Epithelial cell of proximal tubule (primary cell): ENCODE data around the gene UGGT1. TPM values are rescaled to one million over a fixed set of nuclear protein-coding genes. Genes with fewer than 3 reads are reported as not detected.

Experiments used
- DNase-seq: peaks from one replicate; pipeline ENCODE4 v3.0.0-alpha.2; 2011; ENCODE audit warnings: low read depth
- H3K4me3 ChIP-seq: 2 replicates; pipeline ENCODE4 v1.5.1; 2011; ENCODE audit warnings: low read depth, mild to moderate bottlenecking, low read length
- CTCF ChIP-seq: conservative IDR thresholded peaks from 2 replicates; pipeline ENCODE4 v1.5.1; 2012; ENCODE audit warnings: low read depth, mild to moderate bottlenecking, low read length
- total RNA-seq: library from RNA; depleted of rRNA; stranded (reverse); fragments of >200 nt; gene quantifications from 2 replicates; pipeline ENCODE4 v1.2.3, GENCODE V29; 2015

Gene UGGT1
- total RNA-seq, 1 donor from 2014 or later = 43.2 TPM

- no peak for TF ChIP-seq CTCF
Observed at GRCh38 chr2:128214251-128214650, 123.3 kb downstream of the UGGT1 start.

GRCh38 chr2:128214866-128215460 lies 124.0 kb downstream of the UGGT1 start:
- TF ChIP-seq CTCF = no peak
- H3K4me3 ChIP-seq = no peak overlapping the region
- DNase-seq = no peak

More at GRCh38 chr2:128214251-128214650, 123.3 kb downstream of the UGGT1 start:
- no peak for DNase-seq
- H3K4me3 ChIP-seq = no peak overlapping the region

- DNase-seq = no peak
- H3K4me3 ChIP-seq = no peak overlapping the region
- no peak for TF ChIP-seq CTCF
Observed at GRCh38 chr2:128215897-128216642, 125.1 kb downstream of the UGGT1 start.

- no peak overlapping the region for H3K4me3 ChIP-seq
- TF ChIP-seq CTCF = no peak
- DNase-seq = no peak
Observed at GRCh38 chr2:128217671-128218070, 126.7 kb downstream of the UGGT1 start.

- TF ChIP-seq CTCF = no peak
- DNase-seq = no peak
- H3K4me3 ChIP-seq = no peak overlapping the region
Observed at GRCh38 chr2:128219891-128220290, 128.9 kb downstream of the UGGT1 start.

- no peak for DNase-seq
- no peak overlapping the region for H3K4me3 ChIP-seq
- no peak for TF ChIP-seq CTCF
Observed at GRCh38 chr2:128227862-128228261, 136.9 kb downstream of the UGGT1 start.

- DNase-seq = no peak
- no peak overlapping the region for H3K4me3 ChIP-seq
- TF ChIP-seq CTCF = no peak
Observed at GRCh38 chr2:128228894-128229293, 137.9 kb downstream of the UGGT1 start.
